A549 (cell line): ENCODE measurements around the gene SPIN4. TPM values are rescaled to one million over a fixed set of nuclear protein-coding genes. Genes with fewer than 3 reads are reported as not detected.
A peak's percentile ranks its signal among the peaks of the same experiment; 100 is the strongest.

Experiments
- ATAC-seq, 2 experiments: fragments of 200-7000 bp in 1 of 2; fragments of >200 bp in 1 of 2; cut with Nextera tagmentation in 1 of 2; cut with Tn5 transposase in 1 of 2; 3 replicates each; pipeline versions ENCODE4 v1.8.0 to v1.9.1; 2018 to 2020; ENCODE audit warnings: mild to moderate bottlenecking in 1 of 2, moderate library complexity in 1 of 2
- CTCF ChIA-PET: fragments of 300-600 bp; sonication (Branson Sonifier 250); formaldehyde crosslinking; extraction: SDS; loops from one replicate; lab custom pipeline; 2021; ENCODE audit warnings: antibody characterized with exemption, inconsistent platforms; lab: Yijun Ruan, JAX
- POLR2A ChIA-PET: fragments of 350-600 bp; formaldehyde crosslinking; extraction: SDS; loops from one replicate; lab custom pipeline; 2021; ENCODE audit warnings: antibody characterized with exemption, inconsistent platforms; lab: Yijun Ruan, JAX
- DNase-seq, 2 experiments: peaks; one replicate each; pipeline versions ENCODE4 v3.0.0 to v3.0.0-alpha.2; 2011 to 2016; ENCODE audit warnings: low read depth in 1 of 2, low spot score in 1 of 2
- FAIRE-seq: peaks from 2 replicates; lab custom pipeline; 2011; peaks lifted over from hg19 to GRCh38; lab: Jason Lieb, UNC
- H3K27ac ChIP-seq, 2 experiments: fragments of >200 bp; sonication (Bioruptor Twin); formaldehyde crosslinking; 3 replicates each; pipeline ENCODE4 v1.5.1; 2016 to 2017
- H3K4me1 ChIP-seq: fragments of >200 bp; sonication (Bioruptor Twin); formaldehyde crosslinking; 3 replicates; pipeline ENCODE4 v1.6.1; 2016
- H3K4me2 ChIP-seq: fragments of >200 bp; sonication (Bioruptor Twin); formaldehyde crosslinking; 3 replicates; pipeline ENCODE4 v1.6.1; 2016
- H3K4me3 ChIP-seq: fragments of >200 bp; sonication (Bioruptor Twin); formaldehyde crosslinking; 3 replicates; pipeline ENCODE4 v1.5.1; 2016
- H3K9me3 ChIP-seq: fragments of >200 bp; sonication (Bioruptor Twin); formaldehyde crosslinking; 3 replicates; pipeline ENCODE4 v1.6.1; 2016
- ATOH8 ChIP-seq: fragments of 250-450 bp; sonication (Bioruptor Pico); IDR thresholded peaks from 2 replicates; pipeline ENCODE4 v1.5.0; 2020; ENCODE audit warnings: low read depth, mild to moderate bottlenecking, moderate library complexity
- CBX8 ChIP-seq: fragments of 200-600 bp; sonication (generic); IDR thresholded peaks from 2 replicates; pipeline ENCODE4 v1.6.1; 2016
- CHD2 ChIP-seq: fragments of 150-350 bp; IDR thresholded peaks from 2 replicates; pipeline ENCODE4 v1.6.1; 2014; ENCODE audit warnings: low read length; ENCODE audit not compliant: partially characterized antibody
- EHMT2 ChIP-seq: fragments of 200-600 bp; sonication (generic); IDR thresholded peaks from 2 replicates; pipeline ENCODE4 v1.6.1; 2016; ENCODE audit warnings: antibody characterized with exemption, low read depth, mild to moderate bottlenecking, moderate library complexity
- FOSB ChIP-seq: fragments of 250-450 bp; sonication (Bioruptor Pico); IDR thresholded peaks from 2 replicates; pipeline ENCODE4 v1.5.0; 2020; ENCODE audit warnings: mild to moderate bottlenecking, moderate library complexity
- FOXS1 ChIP-seq: fragments of 250-450 bp; sonication (Bioruptor Pico); IDR thresholded peaks from 2 replicates; pipeline ENCODE4 v1.5.0; 2020; ENCODE audit warnings: mild to moderate bottlenecking, moderate library complexity
- GATA3 ChIP-seq: IDR thresholded peaks from 2 replicates; pipeline ENCODE4 v1.6.1; 2012; ENCODE audit warnings: borderline replicate concordance
- HEYL ChIP-seq: fragments of 250-450 bp; sonication (Bioruptor Pico); IDR thresholded peaks from 2 replicates; pipeline ENCODE4 v1.8.0; 2021; ENCODE audit warnings: mild to moderate bottlenecking, moderate library complexity
- JUN ChIP-seq, 2 experiments: fragments of >200 bp; sonication (Bioruptor Twin); formaldehyde crosslinking; IDR thresholded peaks; 2 replicates in 1 of 2; 3 replicates in 1 of 2; pipeline ENCODE4 v1.6.1; 2016 to 2017
- KDM1A ChIP-seq: fragments of 200-600 bp; sonication (generic); IDR thresholded peaks from 2 replicates; pipeline ENCODE4 v1.6.1; 2016; ENCODE audit warnings: low read depth, mild to moderate bottlenecking
- MAFK ChIP-seq: fragments of 450-650 bp; IDR thresholded peaks from 2 replicates; pipeline ENCODE4 v1.6.1; 2014; ENCODE audit not compliant: partially characterized antibody
- MAX ChIP-seq: IDR thresholded peaks from 2 replicates; pipeline ENCODE4 v1.6.1; 2012
- NFE2L2 ChIP-seq: fragments of 150-350 bp; conservative IDR thresholded peaks from 2 replicates; pipeline ENCODE4 v1.6.1; 2014; ENCODE audit warnings: low read length
- REST ChIP-seq: fragments of 200-600 bp; sonication (generic); IDR thresholded peaks from 2 replicates; pipeline ENCODE4 v1.6.1; 2016; ENCODE audit warnings: antibody characterized with exemption, mild to moderate bottlenecking, moderate library complexity
- SMC3 ChIP-seq: fragments of >200 bp; sonication (Bioruptor Twin); formaldehyde crosslinking; IDR thresholded peaks from 3 replicates; pipeline ENCODE4 v1.6.1; 2018; ENCODE audit warnings: inconsistent platforms
- SREBF2 ChIP-seq: fragments of 450-650 bp; IDR thresholded peaks from 2 replicates; pipeline ENCODE4 v1.6.1; 2014; ENCODE audit warnings: mild to moderate bottlenecking, moderate library complexity
- WGBS: methylation state at CpG from one replicate; pipeline ENCODE4 v1.1.6; 2017; ENCODE audit errors: missing lambda C conversion rate; 5-methylcytosine and 5-hydroxymethylcytosine counted together
- polyA plus RNA-seq, 4 experiments: library from polyadenylated mRNA; depleted of rRNA in 3 of 4; stranded (reverse); fragments of >200 nt; fragmentation: RNase III in 1 of 4; extraction: RNeasy Plus Mini Kit Qiagen cat#74134 plus additional on column Dnase treatment in 1 of 4; gene quantifications; 2 replicates in 3 of 4; 3 replicates in 1 of 4; pipeline ENCODE4 v1.2.3, GENCODE V29; 2011 to 2017
- TF ChIP-seq, protein P1 (sequence below): IDR thresholded peaks from 2 replicates; pipeline ENCODE4 v1.6.1; 2012; ENCODE audit warnings: low read depth, borderline replicate concordance
- TF ChIP-seq, protein P2 (sequence below): fragments of >200 bp; sonication (Bioruptor Twin); formaldehyde crosslinking; IDR thresholded peaks from 3 replicates; pipeline ENCODE4 v1.6.1; 2016

SPIN4 gene
- polyA plus RNA-seq, 2 of the 4 experiments (the other 2 are of a cell fraction), result 8.8 to 13.7 TPM

- ChIA-PET POLR2A (interaction anchor here (0.9 kb wide), 1 partner anchor 404 kb away, joined by 3 read pairs; a partner anchor contains a TSS), CTCF (no interaction called here)
- peak overlapping the region; percentile 85 to 96 for H3K27ac ChIP-seq
- FAIRE-seq, result peak; percentile 83
- 4% methylated on average over 16 of the region's 20 CpGs for WGBS
- peaks cover 10% of the 10 kb centered on the region; the same call in 2 of the 3 replicates for H3K4me1 ChIP-seq
- H3K4me2 ChIP-seq, result peak overlapping the region; percentile 62
- DNase-seq, result peak; percentile 14 to 23
- ATAC-seq, result peak; percentile 72
- TF ChIP-seq EHMT2, result no peak
- no peak for TF ChIP-seq ATOH8 (CRISPR knock-in tag)
- no peak for TF ChIP-seq SREBF2
- TF ChIP-seq, protein P1, sequence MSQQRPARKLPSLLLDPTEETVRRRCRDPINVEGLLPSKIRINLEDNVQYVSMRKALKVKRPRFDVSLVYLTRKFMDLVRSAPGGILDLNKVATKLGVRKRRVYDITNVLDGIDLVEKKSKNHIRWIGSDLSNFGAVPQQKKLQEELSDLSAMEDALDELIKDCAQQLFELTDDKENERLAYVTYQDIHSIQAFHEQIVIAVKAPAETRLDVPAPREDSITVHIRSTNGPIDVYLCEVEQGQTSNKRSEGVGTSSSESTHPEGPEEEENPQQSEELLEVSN, result 0 out of 2 replicates have a peak, but pooled peaks have one; percentile 26
- TF ChIP-seq FOXS1 (CRISPR knock-in tag), result no peak
- no peak for TF ChIP-seq GATA3
- TF ChIP-seq FOSB (CRISPR knock-in tag), result no peak
- TF ChIP-seq CHD2, result no peak
- no peak for TF ChIP-seq CBX8
- TF ChIP-seq MAFK, result no peak
- TF ChIP-seq, protein P2, sequence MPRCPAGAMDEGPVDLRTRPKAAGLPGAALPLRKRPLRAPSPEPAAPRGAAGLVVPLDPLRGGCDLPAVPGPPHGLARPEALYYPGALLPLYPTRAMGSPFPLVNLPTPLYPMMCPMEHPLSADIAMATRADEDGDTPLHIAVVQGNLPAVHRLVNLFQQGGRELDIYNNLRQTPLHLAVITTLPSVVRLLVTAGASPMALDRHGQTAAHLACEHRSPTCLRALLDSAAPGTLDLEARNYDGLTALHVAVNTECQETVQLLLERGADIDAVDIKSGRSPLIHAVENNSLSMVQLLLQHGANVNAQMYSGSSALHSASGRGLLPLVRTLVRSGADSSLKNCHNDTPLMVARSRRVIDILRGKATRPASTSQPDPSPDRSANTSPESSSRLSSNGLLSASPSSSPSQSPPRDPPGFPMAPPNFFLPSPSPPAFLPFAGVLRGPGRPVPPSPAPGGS, result 0 out of 3 replicates have a peak, but pooled peaks have one; percentile 13
- TF ChIP-seq MAX, result peak; percentile 48
- no peak for TF ChIP-seq KDM1A
- TF ChIP-seq JUN (IDR thresholded peaks at IDR 0.05), result no peak
- TF ChIP-seq NFE2L2, result no peak
- no peaks in the 10 kb centered on the region for H3K9me3 ChIP-seq
- H3K4me3 ChIP-seq, result peak overlapping the region; percentile 64
Measured at GRCh38 chrX:63350465-63350877, 661 bp downstream of the SPIN4 start.

DNA sequence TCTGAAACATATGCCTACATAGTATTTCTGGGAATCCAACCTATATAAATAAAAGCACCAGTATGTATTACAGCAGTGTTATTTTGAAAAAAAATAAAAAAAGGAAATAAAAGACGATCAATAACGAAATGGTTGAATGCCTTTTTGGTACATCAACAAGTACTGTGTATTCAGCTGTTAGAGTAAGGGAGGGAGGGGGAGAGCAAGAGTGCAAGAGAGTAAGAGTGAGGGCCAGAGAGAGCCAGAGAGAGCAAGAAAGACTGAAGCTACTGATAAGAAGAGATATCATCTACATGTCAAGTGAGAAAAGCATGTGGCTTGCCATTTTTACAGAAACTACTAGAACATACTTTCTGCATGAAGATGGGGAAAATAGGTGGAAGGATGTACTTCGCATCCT, 1.8 kb downstream of the SPIN4 start:
- peak overlapping the region; percentile 62 for H3K4me2 ChIP-seq
- H3K9me3 ChIP-seq, result no peaks in the 10 kb centered on the region
- no peak overlapping the region for H3K4me3 ChIP-seq
- no peak for TF ChIP-seq HEYL (CRISPR knock-in tag)
- no peak for TF ChIP-seq SMC3
- no peak overlapping the region for H3K27ac ChIP-seq
- FAIRE-seq (no peak), DNase-seq (no peak), ATAC-seq (no peak)
- CTCF ChIA-PET, result no interaction called here
- POLR2A ChIA-PET, result no interaction called here
- H3K4me1 ChIP-seq, result peaks cover 10% of the 10 kb centered on the region; the same call in 2 of the 3 replicates
- WGBS, result 85% methylated on average over 3 of the region's 3 CpGs

DNA sequence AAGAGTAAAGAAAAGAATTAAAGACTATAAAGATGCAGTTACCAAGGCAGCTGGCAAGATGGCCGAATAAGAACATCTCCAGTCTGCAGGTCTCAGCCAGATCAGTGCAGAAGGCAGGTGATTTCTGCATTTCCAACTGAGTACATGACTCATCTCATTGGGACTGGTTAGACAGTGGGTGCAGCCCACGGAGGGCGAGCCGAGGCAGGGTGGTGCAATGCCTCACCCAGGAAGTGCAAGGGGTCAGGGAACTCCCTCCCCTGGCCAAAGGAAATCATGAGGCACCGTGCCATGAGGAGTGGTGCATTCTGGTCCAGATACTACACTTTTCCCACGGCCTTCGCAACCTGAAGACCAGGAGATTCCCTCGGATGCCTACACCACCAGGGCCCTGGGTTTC, 20.5 kb downstream of the SPIN4 start:
- ChIA-PET CTCF (no interaction called here), POLR2A (no interaction called here)
- Histone ChIP-seq H3K4me2 (no peak overlapping the region), H3K27ac (no peak overlapping the region), H3K4me3 (no peak overlapping the region), H3K4me1 (no peaks in the 10 kb centered on the region), H3K9me3 (no peaks in the 10 kb centered on the region)
- FAIRE-seq (no peak), ATAC-seq (no peak), DNase-seq (peak in 1 of 2 experiments; percentile 23)
- no peak for TF ChIP-seq GATA3
- TF ChIP-seq REST, result no peak
- WGBS, result 46% methylated on average over 1 of the region's 8 CpGs
